Measurements from ENCODE around the gene ZMIZ2.
"Not testable (repeated sequence)": the region's sequence is repeated elsewhere in the genome, so short reads cannot be mapped to it uniquely, and the experiment has no call there.

The ZMIZ2 gene

GRCh38 chr7:44727937-44728262 lies 20.7 kb upstream of the ZMIZ2 start:
- in situ Hi-C loops (cut with HindIII; ENCODE audit: low sequenced_read_pairs), result no loop called here

GRCh38 chr7:44729949-44730590 lies 18.6 kb upstream of the ZMIZ2 start:
- in situ Hi-C loops (cut with HindIII; ENCODE audit: low sequenced_read_pairs), result no loop called here

- in situ Hi-C loops (cut with HindIII; ENCODE audit: low sequenced_read_pairs), result not testable (repeated sequence)
Measured at GRCh38 chr7:44732971-44733370, 15.7 kb upstream of the ZMIZ2 start.

- in situ Hi-C loops (cut with HindIII; ENCODE audit: low sequenced_read_pairs), result no loop called here
Measured at GRCh38 chr7:44733708-44734481, 14.8 kb upstream of the ZMIZ2 start.

- in situ Hi-C loops (cut with HindIII; ENCODE audit: low sequenced_read_pairs), result no loop called here
Measured at GRCh38 chr7:44735403-44736165, 13.1 kb upstream of the ZMIZ2 start.

GRCh38 chr7:44736896-44737295 lies 11.8 kb upstream of the ZMIZ2 start:
- in situ Hi-C loops (cut with HindIII; ENCODE audit: low sequenced_read_pairs), result no loop called here

GRCh38 chr7:44738051-44738723 lies 10.5 kb upstream of the ZMIZ2 start:
- in situ Hi-C loops (cut with HindIII; ENCODE audit: low sequenced_read_pairs), result no loop called here

- in situ Hi-C loops (cut with HindIII; ENCODE audit: low sequenced_read_pairs), result no loop called here
Measured at GRCh38 chr7:44738876-44739665, 9.6 kb upstream of the ZMIZ2 start.

- in situ Hi-C loops (cut with HindIII; ENCODE audit: low sequenced_read_pairs), result no loop called here
Measured at GRCh38 chr7:44740055-44740454, 8.6 kb upstream of the ZMIZ2 start.

- in situ Hi-C loops (cut with HindIII; ENCODE audit: low sequenced_read_pairs), result no loop called here
Measured at GRCh38 chr7:44743750-44744149, 4.9 kb upstream of the ZMIZ2 start.

- in situ Hi-C loops (cut with HindIII; ENCODE audit: low sequenced_read_pairs), result no loop called here
Measured at GRCh38 chr7:44748948-44749731, 493 bp downstream of the ZMIZ2 start.

- in situ Hi-C loops (cut with HindIII; ENCODE audit: low sequenced_read_pairs), result no loop called here
Measured at GRCh38 chr7:44749992-44750391, 1.3 kb downstream of the ZMIZ2 start.

- in situ Hi-C loops (cut with HindIII; ENCODE audit: low sequenced_read_pairs), result no loop called here
Measured at GRCh38 chr7:44750424-44750823, 1.8 kb downstream of the ZMIZ2 start.

- in situ Hi-C loops (cut with HindIII; ENCODE audit: low sequenced_read_pairs), result no loop called here
Measured at GRCh38 chr7:44750921-44751571, 2.4 kb downstream of the ZMIZ2 start.

GRCh38 chr7:44752822-44753221 lies 4.2 kb downstream of the ZMIZ2 start:
- in situ Hi-C loops (cut with HindIII; ENCODE audit: low sequenced_read_pairs), result no loop called here

GRCh38 chr7:44754802-44755697 lies 6.4 kb downstream of the ZMIZ2 start:
- in situ Hi-C loops (cut with HindIII; ENCODE audit: low sequenced_read_pairs), result no loop called here

- in situ Hi-C loops (cut with HindIII; ENCODE audit: low sequenced_read_pairs), result no loop called here
Measured at GRCh38 chr7:44755698-44756627, 7.3 kb downstream of the ZMIZ2 start.

Data from DLD1 (cell line).